ENCODE results near the gene TUFT1. TPM values are rescaled to one million over a fixed set of nuclear protein-coding genes. Genes with fewer than 3 reads are reported as not detected.
"Not testable (repeated sequence)": the region's sequence is repeated elsewhere in the genome, so short reads cannot be mapped to it uniquely, and the experiment has no call there.

Gene TUFT1
- total and polyA plus RNA-seq, 12 donors, result 5.5 to 18.5 (median 9.1) TPM

GRCh38 chr1:151615711-151616504 is 75.8 kb downstream of the TUFT1 start:
- Histone ChIP-seq H3K36me3 (replicated peaks in 1 of 2) (no peaks in the 10 kb centered on the region), H3K4me3 (no peak overlapping the region), H3K27ac (no peak overlapping the region), H3K4me1 (replicated peaks in 1 of 2) (peaks cover 18 to 71% of the 10 kb centered on the region in 2 donors), H3K27me3 (no peaks in the 10 kb centered on the region), H3K9me3 (replicated peaks in 1 of 3) (no peaks in the 10 kb centered on the region)
- TF ChIP-seq CTCF (IDR thresholded peaks at IDR 0.05), result no peak
- TF ChIP-seq POLR2A (IDR thresholded peaks at IDR 0.05), result no peak
- intact Hi-C loops (cut with DNase I), result no loop called here
- 62 to 69% (median 66%) methylated on average over 4 of the region's 4 CpGs for WGBS, 4 donors
- DNase-seq, result no peak

GRCh38 chr1:151616505-151616849 is 76.4 kb downstream of the TUFT1 start:
- 53 to 67% (median 62%) methylated on average over 3 of the region's 3 CpGs for WGBS, 4 donors

GRCh38 chr1:151618003-151618402 is 77.9 kb downstream of the TUFT1 start:
- Histone ChIP-seq H3K36me3 (replicated peaks in 1 of 2) (no peaks in the 10 kb centered on the region), H3K4me3 (no peak overlapping the region), H3K27ac (no peak overlapping the region), H3K9me3 (replicated peaks in 1 of 3) (no peaks in the 10 kb centered on the region), H3K4me1 (replicated peaks in 1 of 2) (peaks cover 27 to 82% of the 10 kb centered on the region in 2 donors), H3K27me3 (no peaks in the 10 kb centered on the region)
- no peak for DNase-seq
- 86 to 91% (median 86%) methylated on average over 3 of the region's 3 CpGs for WGBS, 4 donors
- no peak for TF ChIP-seq POLR2A (IDR thresholded peaks at IDR 0.05)
- TF ChIP-seq CTCF (IDR thresholded peaks at IDR 0.05), result no peak
- intact Hi-C loops (cut with DNase I), result no loop called here

More at GRCh38 chr1:151616505-151616849, 76.4 kb downstream of the TUFT1 start:
- H3K27me3 ChIP-seq, result no peaks in the 10 kb centered on the region
- H3K4me1 ChIP-seq (replicated peaks in 1 of 2), result peaks cover 24 to 75% of the 10 kb centered on the region in 2 donors
- TF ChIP-seq CTCF (IDR thresholded peaks at IDR 0.05) (no peak), POLR2A (IDR thresholded peaks at IDR 0.05) (no peak)
- H3K36me3 ChIP-seq (replicated peaks in 1 of 2), result no peaks in the 10 kb centered on the region
- H3K4me3 ChIP-seq, result no peak overlapping the region
- intact Hi-C loops (cut with DNase I), result no loop called here
- no peak overlapping the region for H3K27ac ChIP-seq
- DNase-seq, result no peak
- no peaks in the 10 kb centered on the region for H3K9me3 ChIP-seq (replicated peaks in 1 of 3)

- no peak overlapping the region for H3K27ac ChIP-seq
- H3K36me3 ChIP-seq (replicated peaks in 1 of 2), result no peaks in the 10 kb centered on the region
- intact Hi-C loops (cut with DNase I), result no loop called here
- H3K4me1 ChIP-seq (replicated peaks in 1 of 2), result peaks cover 22 to 77% of the 10 kb centered on the region in 2 donors
- H3K9me3 ChIP-seq (replicated peaks in 1 of 3), result no peaks in the 10 kb centered on the region
- no peaks in the 10 kb centered on the region for H3K27me3 ChIP-seq
- no peak for DNase-seq
- no peak for TF ChIP-seq CTCF (IDR thresholded peaks at IDR 0.05)
- TF ChIP-seq POLR2A (IDR thresholded peaks at IDR 0.05), result no peak
- H3K4me3 ChIP-seq, result no peak overlapping the region
These were observed 78.4 kb downstream of the TUFT1 start for GRCh38 chr1:151618470-151618869.

GRCh38 chr1:151618996-151619395 is 78.9 kb downstream of the TUFT1 start:
- DNase-seq; H3K27me3 ChIP-seq; H3K9me3 ChIP-seq (replicated peaks in 1 of 3); H3K4me3 ChIP-seq; H3K36me3 ChIP-seq (replicated peaks in 1 of 2); intact Hi-C loops (cut with DNase I): not testable (repeated sequence)
- Histone ChIP-seq H3K4me1 (replicated peaks in 1 of 2) (peaks cover 18 to 72% of the 10 kb centered on the region in 2 donors), H3K27ac (peak overlapping the region in 1 of 5 donors; percentile 8)
- 85 to 95% (median 90%) methylated on average over 6 of the region's 6 CpGs for WGBS, 4 donors
